Limb (tissue), 2 donors: ENCODE measurements around the gene CYB5RL.
"Not testable (repeated sequence)": the region's sequence is repeated elsewhere in the genome, so short reads cannot be mapped to it uniquely, and the experiment has no call there.

Experiments
- DNase-seq, 2 donors: peaks; one replicate each; pipeline ENCODE4 v3.0.0-alpha.2; 2016; ENCODE audit errors: extremely low spot score in 2 of 2

Gene CYB5RL

DNA sequence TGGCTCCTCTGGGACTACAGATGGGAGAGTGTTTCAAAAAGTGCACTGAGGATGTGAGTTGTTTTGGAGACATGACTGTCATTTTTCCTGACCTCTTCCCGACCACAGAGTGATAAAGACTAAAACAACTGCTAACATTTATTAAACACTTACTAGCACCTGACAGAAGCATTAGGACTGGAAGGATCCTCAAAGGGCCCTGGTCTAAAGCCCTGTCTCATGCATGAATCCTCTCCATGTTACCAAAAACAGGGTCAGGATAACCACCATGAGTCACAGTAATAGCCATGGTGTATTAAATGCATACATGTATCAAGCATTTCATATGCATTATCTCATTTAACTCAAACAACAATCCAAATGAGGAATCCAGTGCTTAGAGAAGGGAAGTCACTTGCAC lies 11.5 kb downstream of the CYB5RL start:
- no peak for DNase-seq

DNA sequence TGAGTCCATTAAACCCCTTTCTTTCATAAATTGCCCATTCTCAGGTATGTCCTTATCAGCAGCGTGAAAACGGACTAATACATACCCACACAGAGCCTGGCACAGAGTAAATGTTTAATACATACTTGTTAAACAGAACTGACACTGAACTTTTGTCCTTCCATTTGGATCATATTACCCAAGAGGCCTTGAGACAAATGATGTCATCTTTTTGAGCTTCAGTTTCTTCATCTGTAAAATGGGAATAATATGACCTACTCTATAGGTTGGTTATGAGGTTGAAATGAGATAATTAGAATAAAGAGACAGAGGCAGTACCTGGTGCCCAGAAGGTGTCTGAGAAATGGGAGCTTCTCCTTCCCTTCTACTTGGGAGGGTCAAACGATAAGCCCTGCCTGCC lies 13.8 kb downstream of the CYB5RL start:
- DNase-seq = no peak

DNA sequence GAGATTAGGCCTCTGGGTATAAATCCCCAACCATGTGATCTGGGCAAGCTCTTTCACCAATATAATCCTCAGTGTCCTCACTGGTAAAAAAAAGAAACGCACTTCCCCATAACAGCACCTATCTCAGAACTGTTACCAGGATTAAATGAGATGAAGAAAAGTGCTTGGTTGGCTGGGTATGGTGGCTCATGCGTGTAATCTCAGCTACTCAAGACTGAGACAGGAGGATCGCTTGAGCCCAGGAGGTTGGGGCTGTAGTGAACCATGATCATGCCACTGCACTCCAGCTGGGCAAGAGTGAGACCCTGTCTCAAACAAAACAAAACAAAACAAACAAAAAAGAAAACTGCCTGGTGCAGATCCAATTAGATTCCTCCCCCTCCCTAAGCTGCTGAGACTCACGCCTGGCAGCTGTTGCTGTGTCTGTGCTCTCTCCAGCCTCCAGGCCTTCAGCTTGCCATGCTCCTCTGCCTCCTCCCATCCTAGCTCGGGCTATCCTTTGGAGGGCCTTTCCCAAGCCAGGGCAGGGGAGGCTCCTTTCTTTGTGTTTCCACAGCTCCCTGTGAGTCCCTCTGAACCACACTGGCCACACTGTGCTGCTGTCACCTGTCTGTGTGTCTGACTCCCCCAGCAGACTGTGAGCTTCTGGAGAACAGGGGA lies 19.0 kb downstream of the CYB5RL start:
- DNase-seq = no peak

DNA sequence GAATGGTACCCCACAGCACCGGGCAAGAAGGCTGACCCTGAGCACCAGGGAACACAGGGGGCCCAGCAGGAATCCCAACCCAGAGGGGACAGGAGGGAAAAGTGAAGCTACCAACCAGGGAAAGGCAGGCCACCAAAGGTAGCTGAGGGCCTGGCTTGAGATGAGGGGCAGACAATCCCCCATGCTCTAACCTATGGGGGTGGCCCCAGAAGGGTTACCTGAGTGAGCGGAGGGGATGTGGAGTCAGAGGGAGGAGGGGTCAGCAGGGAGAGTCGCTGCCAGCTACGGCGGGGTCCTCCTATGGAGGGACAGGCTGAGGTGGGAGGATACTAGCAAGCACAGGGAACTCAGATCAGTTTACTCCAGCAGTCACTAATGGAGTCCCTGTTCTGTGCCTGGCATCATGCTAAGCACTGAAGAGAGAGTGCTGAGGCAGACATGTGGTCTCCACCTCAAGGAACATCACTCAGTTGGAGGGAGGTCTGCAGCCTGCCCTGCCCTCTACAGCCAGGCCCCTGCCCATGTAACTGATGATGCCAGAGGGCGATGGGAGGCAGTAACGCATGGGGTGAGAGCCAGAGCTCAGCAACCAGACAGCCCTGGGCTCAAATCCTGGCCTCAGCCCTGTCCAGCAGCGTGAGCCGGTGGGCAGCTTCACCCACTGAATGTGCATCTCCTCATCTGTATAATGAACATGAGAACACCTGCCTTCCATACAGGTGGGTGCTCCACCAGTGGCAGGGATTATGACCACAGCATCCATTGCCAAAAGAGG lies 21.3 kb downstream of the CYB5RL start:
- no peak for DNase-seq

DNA sequence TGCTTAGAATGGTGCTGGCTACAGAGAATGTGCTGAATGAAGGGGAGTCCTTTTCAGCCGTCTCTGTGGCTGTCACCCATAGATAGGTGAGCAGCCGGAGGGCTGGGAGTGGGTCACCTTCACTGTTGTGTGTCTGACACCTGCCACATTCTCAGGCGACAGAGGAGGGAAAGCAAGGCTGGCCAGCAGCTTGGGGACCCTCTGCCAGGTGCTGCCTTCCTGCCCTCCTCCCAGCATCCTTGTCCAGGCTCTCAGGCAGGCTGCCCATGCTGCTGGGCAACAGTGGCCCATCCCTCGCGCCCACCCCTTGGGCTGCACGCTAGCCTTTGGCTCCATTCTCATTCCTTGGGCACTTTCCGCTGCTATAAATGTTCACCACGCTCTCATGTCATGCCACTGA lies 22.1 kb downstream of the CYB5RL start:
- DNase-seq = no peak

DNA sequence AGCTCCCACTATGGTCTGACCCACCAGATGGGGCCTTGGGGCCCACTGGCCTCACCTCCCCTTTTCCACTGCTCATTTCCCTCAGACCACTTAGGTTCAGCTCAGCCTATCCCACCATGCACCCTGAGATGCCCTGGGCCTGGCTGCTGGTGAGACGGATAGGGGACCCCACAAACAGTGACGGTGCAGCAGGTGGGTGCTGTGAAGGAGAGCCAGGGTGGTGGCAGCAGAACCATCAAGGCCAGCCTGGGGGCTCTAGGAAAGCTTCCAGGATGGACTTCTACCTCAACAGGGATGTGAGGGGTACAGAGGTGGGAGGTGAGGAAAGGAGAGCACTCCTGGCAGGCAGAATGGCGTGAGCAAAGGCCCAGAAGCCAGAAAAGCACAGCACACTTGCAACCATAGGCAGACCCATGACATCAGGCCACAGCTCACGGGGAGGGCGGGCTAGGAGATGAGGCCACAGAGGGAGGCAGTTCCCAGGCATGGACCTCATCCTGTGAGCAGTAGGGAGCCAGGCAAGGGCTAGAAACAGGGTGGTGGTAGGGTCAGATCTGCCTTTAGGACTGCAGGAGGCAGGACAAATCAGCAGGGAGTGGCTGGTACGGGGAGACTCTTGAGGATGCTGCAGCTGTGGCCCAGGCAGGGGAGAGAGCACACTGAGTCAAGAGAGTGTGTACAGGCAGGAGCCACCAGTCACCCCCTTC lies 23.1 kb downstream of the CYB5RL start:
- no peak for DNase-seq

DNA sequence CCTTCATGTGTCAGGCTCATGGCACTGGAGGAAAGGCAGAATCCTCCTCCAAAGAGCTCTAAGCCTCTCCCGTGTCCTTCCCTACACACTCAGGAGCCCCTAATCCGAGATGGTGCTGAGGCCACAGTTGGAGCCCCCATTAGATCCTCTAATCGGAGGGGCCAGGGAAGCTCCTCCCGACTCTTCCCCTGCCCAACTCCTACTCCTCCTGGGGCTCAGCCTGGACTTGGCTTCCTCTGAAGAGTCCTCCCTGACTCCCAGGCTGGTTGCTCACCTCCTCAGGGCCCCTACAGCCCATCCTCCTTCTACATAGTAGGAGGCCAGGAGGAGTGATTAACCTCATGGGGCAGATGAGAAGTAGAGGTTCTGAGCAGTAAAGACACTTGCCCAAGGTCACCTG lies 25.7 kb downstream of the CYB5RL start:
- no peak for DNase-seq

DNA sequence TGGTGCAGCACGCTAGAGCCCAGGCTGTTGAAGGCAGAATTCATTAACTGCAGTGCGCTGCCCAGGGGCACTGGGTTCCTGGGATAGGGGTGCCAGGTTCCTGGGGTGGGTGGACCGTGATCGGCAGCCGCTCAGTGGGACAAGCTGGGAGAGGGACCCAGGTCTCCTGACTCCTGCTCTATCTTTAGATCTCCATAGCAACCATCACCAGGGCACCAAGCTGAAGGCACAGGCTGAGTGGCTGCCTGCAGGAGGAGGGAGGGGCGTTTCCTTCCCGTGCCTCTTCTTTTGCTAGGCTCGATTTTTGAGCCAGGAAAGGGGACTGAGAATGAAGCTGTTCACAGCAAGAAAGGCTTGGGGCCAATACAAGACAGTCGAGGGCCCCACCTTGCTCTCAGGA lies 26.1 kb downstream of the CYB5RL start:
- no peak for DNase-seq

DNA sequence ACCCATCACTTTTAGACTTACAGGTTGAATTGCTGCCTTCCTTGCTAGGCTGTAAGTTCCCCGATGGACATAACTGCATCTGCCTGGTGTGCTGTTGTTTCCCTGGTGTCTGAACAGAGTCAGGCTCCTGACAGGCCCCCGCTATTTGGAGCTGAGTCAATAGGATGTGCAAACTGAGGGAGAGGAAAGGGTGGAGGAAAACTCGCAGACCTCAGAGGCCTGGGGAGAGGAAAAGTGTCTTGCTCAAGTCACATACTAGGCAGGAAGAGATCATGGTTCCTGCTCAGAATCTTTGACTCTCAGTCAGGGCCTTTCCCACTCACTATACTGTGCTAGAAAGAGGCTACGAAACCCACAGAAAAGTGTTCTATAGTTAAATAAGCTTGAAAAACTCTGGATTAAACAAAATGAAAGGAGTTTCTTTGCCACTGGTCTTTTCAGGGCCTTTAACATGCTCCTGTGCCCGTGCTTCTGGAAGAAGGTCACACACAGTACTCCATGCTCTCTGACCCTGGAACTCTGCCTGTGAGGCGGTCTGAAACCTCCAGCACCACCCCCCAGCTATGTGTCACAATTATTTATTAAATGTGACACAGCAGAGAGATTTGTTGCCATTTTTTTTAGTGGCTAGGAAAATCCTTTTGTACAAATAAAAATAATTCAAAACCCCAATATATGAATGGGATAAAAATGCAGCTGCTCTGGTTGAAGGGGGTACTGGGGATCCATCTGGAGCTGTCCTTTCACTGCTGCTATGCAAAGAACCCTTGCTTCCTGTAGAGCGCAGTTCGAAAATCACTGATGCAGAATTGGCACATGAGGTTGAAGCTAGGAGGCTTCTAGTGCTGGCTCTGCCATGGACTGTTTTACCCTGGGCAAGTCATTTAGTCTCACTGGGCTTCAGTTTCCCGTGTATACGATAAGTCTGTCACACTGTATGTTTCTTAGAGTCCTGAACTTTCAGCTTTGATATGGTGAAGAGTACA lies 26.9 kb downstream of the CYB5RL start:
- DNase-seq = peak in 1 of 2 donors; percentile 1

DNA sequence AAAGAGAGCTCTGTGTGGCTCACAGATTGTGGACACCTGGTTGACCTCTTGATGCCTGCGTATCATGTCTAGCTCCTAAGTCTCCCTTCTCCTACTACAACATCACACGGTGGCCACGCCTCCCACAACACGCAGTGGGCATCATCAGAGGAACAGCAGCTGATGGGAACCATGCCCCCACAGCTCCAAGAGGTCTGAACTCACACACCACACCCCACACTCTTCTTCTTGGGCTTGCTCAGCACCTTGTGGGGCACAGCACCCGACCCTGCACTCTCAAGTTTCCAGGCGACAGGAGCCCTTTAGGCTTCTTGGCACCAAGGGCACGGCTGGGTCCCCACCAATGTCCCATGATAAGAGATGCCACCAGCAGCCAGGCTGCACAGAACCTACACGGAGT lies 28.2 kb downstream of the CYB5RL start:
- DNase-seq = no peak

DNA sequence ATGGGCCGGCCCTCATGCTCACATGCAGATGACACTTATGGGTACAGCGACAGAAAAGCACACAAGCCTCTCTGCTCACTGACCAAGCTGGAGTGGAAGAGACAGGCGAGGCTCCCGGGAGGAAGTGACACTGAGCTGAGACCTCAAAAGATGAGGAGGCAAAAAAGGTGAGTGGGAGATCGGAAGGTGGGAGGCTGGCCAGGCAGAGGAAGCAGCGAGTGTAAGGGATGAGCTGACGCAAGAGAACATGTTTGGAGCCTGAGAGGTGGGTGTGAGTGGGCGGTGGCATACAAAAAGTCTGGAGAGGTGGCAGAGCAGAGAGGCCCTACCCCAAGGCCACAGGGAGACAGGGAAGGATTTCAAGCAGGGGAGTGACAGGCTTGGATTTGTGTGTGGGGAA lies 28.8 kb downstream of the CYB5RL start:
- no peak for DNase-seq

DNA sequence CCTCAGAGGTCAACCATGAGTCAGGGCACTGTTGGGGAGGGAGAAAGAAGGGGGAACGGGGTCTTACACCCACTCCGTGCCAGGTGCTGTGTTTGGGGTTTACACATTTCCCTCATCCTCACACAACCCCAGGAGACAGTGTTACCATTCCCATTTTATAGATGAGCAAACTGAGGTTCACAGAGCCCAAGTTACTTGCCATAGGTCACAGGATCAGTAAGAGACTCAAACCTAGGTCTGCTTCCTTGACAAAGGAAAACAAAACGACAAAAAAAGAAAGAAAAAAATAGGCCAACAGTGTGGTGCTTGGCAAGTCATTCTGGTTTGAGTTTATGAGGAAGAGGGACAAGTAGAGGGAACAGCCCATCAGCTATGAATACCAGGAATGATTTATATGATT lies 30.8 kb downstream of the CYB5RL start:
- no peak for DNase-seq

DNA sequence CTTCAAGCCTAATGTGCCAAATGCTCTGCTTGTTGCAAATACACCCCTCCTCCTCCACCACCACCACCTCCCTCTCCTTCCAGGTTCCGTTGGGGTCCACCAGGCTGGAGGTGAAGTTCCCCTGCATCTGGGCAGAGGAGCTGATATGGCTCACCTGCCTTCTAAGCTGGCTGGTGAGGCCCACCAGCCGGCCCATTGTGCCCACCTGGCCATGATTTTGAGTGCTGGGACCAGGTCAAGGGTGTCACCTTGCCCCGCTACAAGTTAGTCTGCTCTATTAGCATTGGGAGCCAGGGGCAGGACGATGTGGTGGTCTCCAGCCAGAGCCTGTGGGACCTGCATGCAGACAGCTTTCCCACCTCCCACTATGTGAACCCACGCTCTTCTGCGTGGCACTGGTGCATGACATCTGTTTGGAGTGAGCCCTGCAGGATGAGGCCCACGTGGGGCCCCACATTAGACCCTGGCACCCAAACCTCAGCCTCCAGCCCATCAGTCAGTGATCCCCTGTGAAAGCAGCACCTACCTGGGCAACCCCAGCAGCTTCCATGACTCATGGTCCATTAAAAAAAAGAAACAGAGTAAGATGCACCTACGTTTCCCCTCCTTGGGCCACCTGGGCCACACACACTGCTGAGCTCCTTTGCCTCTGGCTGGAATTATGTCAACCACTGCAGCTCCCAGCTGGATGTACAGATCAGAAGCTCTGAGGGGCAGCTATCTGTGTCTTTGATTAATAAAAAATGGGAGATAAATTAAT lies 31.4 kb downstream of the CYB5RL start:
- no peak for DNase-seq

DNA sequence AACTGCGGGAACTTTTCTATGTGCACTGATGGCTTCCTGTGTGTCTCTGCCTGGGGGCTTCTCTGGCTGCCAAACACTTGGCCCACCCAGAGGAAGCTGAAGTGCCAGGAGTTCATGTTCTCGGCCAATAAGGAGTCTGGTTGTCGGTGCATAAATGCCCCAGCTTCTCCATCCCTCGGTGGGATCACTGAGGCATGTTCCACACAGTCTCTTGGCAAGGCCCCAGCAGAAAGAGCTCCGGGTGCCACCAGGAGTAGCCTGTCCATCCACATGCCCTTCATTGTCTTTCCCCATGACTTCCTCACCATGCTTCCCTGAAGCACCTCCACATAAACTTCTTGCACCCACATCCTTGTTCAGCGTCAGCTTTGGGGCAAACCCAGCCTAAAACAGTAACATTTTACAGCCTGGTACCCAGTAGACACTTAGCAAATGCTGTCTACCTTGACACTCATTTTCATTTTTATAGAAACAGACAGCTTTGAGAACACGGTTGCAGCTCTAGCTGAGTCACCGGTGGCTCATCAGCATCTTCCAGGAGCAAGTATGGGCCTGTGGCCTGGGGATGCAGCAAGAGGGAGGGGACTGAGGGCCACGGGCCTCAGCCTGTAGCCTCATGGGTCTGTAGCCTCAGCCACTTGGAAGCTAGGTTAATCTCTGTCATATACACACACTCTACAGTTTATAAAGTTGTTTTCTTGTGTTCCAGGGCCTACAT lies 32.2 kb downstream of the CYB5RL start:
- DNase-seq = no peak

DNA sequence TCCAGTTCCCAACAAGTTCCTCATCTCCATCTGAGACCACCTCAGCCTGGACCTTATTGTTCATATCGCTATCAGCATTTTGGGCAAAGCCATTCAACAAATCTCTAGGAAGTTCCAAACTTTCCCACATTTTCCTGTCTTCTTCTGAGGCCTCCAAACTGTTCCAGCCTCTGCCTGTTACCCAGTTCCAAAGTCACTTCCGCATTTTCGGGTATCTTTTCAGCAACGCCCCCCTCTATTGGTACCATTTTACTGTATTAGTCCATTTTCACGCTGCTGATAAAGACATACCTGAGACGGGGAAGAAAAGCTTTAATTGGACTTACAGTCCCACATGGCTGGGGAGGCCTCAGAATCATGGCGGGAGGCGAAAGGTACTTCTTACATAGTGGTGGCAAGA lies 33.5 kb downstream of the CYB5RL start:
- DNase-seq = not testable (repeated sequence)

DNA sequence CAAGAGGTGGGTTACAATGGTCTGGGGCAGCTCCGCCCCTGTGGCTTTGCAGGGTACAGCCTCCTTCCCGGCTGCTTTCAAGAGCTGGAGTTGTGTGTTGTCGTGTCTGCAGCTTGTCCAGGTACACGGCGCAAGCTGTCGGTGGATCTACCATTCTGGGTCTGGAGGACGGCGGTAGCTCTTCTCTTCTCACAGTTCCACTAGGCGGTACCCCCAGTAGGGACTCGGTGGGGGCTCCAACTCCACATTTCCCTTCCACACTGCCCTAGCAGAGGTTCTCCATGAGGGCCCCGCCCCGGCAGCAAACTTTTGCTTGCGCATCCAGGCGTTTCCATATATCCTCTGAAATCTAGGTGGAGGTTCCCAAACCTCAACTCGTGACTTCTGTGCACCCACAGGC lies 34.7 kb downstream of the CYB5RL start:
- DNase-seq = no peak

DNA sequence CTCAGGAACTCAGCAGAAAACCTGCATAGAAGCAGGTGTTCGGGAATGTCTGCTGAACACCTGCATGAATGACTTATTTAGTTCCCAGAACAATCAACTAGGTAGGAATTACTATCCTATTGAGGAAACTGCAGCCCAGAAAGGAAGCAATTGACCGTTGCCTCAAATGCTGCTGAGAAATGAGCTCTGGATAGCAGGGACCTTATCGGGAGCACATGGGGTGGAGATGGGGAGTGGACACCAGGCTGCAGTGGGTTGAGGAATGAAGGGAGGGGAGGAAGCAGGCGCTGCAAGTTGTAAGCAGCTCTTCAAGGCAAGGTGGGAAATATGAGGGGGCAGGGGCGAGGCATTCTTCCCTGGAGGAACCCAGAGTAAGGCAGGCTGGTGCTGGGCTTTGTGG lies 36.3 kb downstream of the CYB5RL start:
- no peak for DNase-seq

DNA sequence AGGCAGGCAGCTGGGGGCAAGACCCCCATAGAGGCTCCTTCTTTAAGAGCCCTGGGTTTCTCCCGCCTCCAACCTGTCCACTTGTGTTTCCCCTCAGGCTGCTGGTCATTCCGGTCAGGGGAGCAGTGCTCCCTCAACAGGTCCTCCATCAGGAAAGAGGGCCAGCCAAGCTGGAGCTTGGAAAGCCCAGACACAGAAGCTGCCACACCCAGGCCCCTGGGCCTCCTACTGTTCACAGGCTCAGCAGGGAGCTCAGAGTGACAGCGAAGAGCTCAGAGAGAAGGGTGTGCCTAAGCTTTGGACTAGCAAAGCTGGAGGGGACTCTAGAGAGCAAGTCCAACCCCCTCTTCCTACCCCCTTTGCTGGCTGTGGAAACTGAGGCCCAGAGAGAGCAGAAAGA lies 36.8 kb downstream of the CYB5RL start:
- no peak for DNase-seq

DNA sequence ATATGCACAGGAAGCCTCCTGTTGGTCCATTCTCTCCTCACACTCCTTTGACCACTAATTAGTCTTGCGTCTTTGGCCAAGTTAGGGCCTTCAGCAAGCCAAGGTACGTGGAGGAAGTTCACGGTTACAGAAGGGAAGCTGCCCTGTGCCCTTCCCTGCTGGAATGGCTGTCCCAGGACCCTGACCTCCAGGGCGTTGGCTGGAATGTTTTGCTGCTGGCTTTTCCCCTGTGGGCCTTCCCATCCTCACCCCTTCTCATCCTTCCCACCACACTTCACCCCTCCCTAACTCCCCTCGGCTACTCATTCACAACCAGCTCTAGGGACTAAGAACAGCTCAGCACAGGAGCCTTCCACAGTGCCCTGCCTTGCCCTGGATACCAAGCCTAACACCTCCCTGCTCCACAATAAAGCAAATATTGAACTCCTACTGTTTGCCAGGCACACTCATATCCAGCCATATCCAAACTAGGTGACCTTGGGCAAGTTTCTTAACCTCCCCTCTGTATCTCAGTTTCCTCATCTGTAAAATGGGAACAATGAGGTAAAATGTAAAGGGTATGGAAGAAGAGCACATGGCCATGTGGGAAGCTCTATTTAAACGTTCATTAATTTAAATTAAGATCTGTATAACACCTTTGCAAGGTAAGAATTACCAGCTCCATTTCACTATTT lies 38.2 kb downstream of the CYB5RL start:
- no peak for DNase-seq

DNA sequence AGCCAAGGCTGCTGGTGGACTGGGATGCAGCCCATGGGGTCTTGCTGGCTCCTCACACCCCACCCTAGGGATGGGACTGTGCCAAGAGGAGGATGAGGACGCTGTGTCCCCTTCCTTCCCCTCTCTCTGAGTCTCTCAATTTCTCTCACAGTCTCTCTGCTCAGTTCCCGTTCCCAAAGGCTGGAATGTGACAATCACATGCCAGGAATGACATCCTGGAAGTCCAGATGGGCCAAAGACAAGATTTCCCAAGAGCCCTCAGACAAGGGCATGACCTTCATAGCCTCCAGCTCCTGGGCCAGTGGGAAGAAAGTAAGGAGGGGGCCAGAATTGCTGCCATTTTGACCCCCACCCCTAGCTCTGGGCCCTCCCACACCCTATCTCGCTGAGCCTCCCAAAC lies 39.5 kb downstream of the CYB5RL start:
- no peak for DNase-seq
